ENCODE measurements around the gene ZNF521.

ZNF521 gene

GRCh38 chr18:25284861-25285550 lies 67.0 kb downstream of the ZNF521 start:
- H2BK15ac ChIP-seq (ENCODE audit: low read length) = no peak overlapping the region
- no peak overlapping the region for H3K23ac ChIP-seq (ENCODE audit: low read depth, low read length, poor library complexity)
- no peak overlapping the region for H3K14ac ChIP-seq (ENCODE audit: low read length)
- H3K79me1 ChIP-seq (ENCODE audit: low read depth, low read length) = peaks cover 2% of the 10 kb centered on the region
- H2BK120ac ChIP-seq (ENCODE audit: low read depth, low read length) = no peak overlapping the region
- no peak overlapping the region for H2AFZ ChIP-seq (ENCODE audit: low read length)
- no peak overlapping the region for H3K18ac ChIP-seq (ENCODE audit: low read length)
- peaks cover 0 to 18% of the 10 kb centered on the region in 2 donors for H3K36me3 ChIP-seq (replicated peaks in 1 of 2; ENCODE audit: control insufficient read depth in 2 of 2, insufficient read depth in 2 of 2, low read length in 2 of 2)
- H2BK12ac ChIP-seq (ENCODE audit: low read length) = no peak overlapping the region
- H3K9me3 ChIP-seq (replicated peaks in 1 of 2; ENCODE audit: control insufficient read depth in 2 of 2, insufficient read depth in 1 of 2, low read depth in 1 of 2, low read length in 2 of 2) = no peaks in the 10 kb centered on the region
- H3K4ac ChIP-seq (ENCODE audit: low read length) = no peak overlapping the region
- H3K27me3 ChIP-seq (ENCODE audit: control insufficient read depth in 3 of 3, insufficient read depth in 3 of 3, low read depth in 1 of 3, low read length in 3 of 3) = no peaks in the 10 kb centered on the region
- H3K4me3 ChIP-seq (ENCODE audit: low read length in 2 of 2) = no peak overlapping the region
- H3K9ac ChIP-seq (ENCODE audit: low read depth, low read length, poor library complexity) = no peak overlapping the region
- peak overlapping the region; percentile 45 for H3K27ac ChIP-seq (replicated peaks; ENCODE audit: low read length)
- no CpG with 5 or more reads among the region's 10 CpGs for WGBS, 2 donors (ENCODE audit: extremely low coverage in 2 of 2, insufficient read length in 2 of 2, insufficient replicate concordance in 1 of 2)
- no peak overlapping the region for H2BK5ac ChIP-seq (ENCODE audit: low read length)
- H4K8ac ChIP-seq (ENCODE audit: low read depth, low read length) = no peak overlapping the region
- H3K4me2 ChIP-seq (ENCODE audit: insufficient read depth, low read length, poor library complexity, severe bottlenecking) = no peak overlapping the region
- no peak for DNase-seq (ENCODE audit: low spot score)
- H2AK5ac ChIP-seq (ENCODE audit: low read depth, low read length) = no peak overlapping the region
- H3K4me1 ChIP-seq (ENCODE audit: control insufficient read depth in 2 of 2, insufficient read depth in 1 of 2, low read depth in 1 of 2, low read length in 2 of 2) = peaks cover 36 to 91% of the 10 kb centered on the region in 2 donors
- H4K91ac ChIP-seq (ENCODE audit: low read depth, low read length, poor library complexity) = no peak overlapping the region

- no peak overlapping the region for H2BK15ac ChIP-seq (ENCODE audit: low read length)
These were observed 67.7 kb downstream of the ZNF521 start for GRCh38 chr18:25284281-25284680.

GRCh38 chr18:25283781-25284180 lies 68.2 kb downstream of the ZNF521 start:
- H3K18ac ChIP-seq (ENCODE audit: low read length) = no peak overlapping the region

More at GRCh38 chr18:25284281-25284680, 67.7 kb downstream of the ZNF521 start:
- no peak overlapping the region for H3K9ac ChIP-seq (ENCODE audit: low read depth, low read length, poor library complexity)
- no peak overlapping the region for H4K91ac ChIP-seq (ENCODE audit: low read depth, low read length, poor library complexity)
- no peak overlapping the region for H3K4me2 ChIP-seq (ENCODE audit: insufficient read depth, low read length, poor library complexity, severe bottlenecking)
- no peak overlapping the region for H3K4ac ChIP-seq (ENCODE audit: low read length)
- H3K27ac ChIP-seq (replicated peaks; ENCODE audit: low read length) = peak overlapping the region; percentile 38
- H3K18ac ChIP-seq (ENCODE audit: low read length) = no peak overlapping the region
- H2BK12ac ChIP-seq (ENCODE audit: low read length) = no peak overlapping the region
- no peak overlapping the region for H4K8ac ChIP-seq (ENCODE audit: low read depth, low read length)
- DNase-seq (ENCODE audit: low spot score) = no peak
- H2AFZ ChIP-seq (ENCODE audit: low read length) = no peak overlapping the region
- H3K14ac ChIP-seq (ENCODE audit: low read length) = no peak overlapping the region
- no peaks in the 10 kb centered on the region for H3K9me3 ChIP-seq (replicated peaks in 1 of 2; ENCODE audit: control insufficient read depth in 2 of 2, insufficient read depth in 1 of 2, low read depth in 1 of 2, low read length in 2 of 2)
- H2AK5ac ChIP-seq (ENCODE audit: low read depth, low read length) = no peak overlapping the region
- peaks cover 2% of the 10 kb centered on the region for H3K79me1 ChIP-seq (ENCODE audit: low read depth, low read length)
- H2BK120ac ChIP-seq (ENCODE audit: low read depth, low read length) = no peak overlapping the region
- no peak overlapping the region for H2BK5ac ChIP-seq (ENCODE audit: low read length)
- H3K4me3 ChIP-seq (ENCODE audit: low read length in 2 of 2) = no peak overlapping the region
- no peaks in the 10 kb centered on the region for H3K27me3 ChIP-seq (ENCODE audit: control insufficient read depth in 3 of 3, insufficient read depth in 3 of 3, low read depth in 1 of 3, low read length in 3 of 3)
- no peak overlapping the region for H3K23ac ChIP-seq (ENCODE audit: low read depth, low read length, poor library complexity)
- no CpG with 5 or more reads among the region's 7 CpGs for WGBS, 2 donors (ENCODE audit: extremely low coverage in 2 of 2, insufficient read length in 2 of 2, insufficient replicate concordance in 1 of 2)
- H3K36me3 ChIP-seq (replicated peaks in 1 of 2; ENCODE audit: control insufficient read depth in 2 of 2, insufficient read depth in 2 of 2, low read length in 2 of 2) = peaks cover 0 to 25% of the 10 kb centered on the region in 2 donors
- H3K4me1 ChIP-seq (ENCODE audit: control insufficient read depth in 2 of 2, insufficient read depth in 1 of 2, low read depth in 1 of 2, low read length in 2 of 2) = peaks cover 37 to 83% of the 10 kb centered on the region in 2 donors

GRCh38 chr18:25282896-25283703 lies 68.9 kb downstream of the ZNF521 start:
- Histone ChIP-seq H3K27me3 (ENCODE audit: control insufficient read depth in 3 of 3, insufficient read depth in 3 of 3, low read depth in 1 of 3, low read length in 3 of 3) (no peaks in the 10 kb centered on the region), H2AFZ (ENCODE audit: low read length) (no peak overlapping the region), H2BK12ac (ENCODE audit: low read length) (no peak overlapping the region), H3K4me3 (ENCODE audit: low read length in 2 of 2) (no peak overlapping the region), H3K18ac (ENCODE audit: low read length) (no peak overlapping the region), H2AK5ac (ENCODE audit: low read depth, low read length) (no peak overlapping the region), H3K23ac (ENCODE audit: low read depth, low read length, poor library complexity) (no peak overlapping the region), H4K8ac (ENCODE audit: low read depth, low read length) (no peak overlapping the region), H3K9me3 (replicated peaks in 1 of 2; ENCODE audit: control insufficient read depth in 2 of 2, insufficient read depth in 1 of 2, low read depth in 1 of 2, low read length in 2 of 2) (no peaks in the 10 kb centered on the region), H2BK15ac (ENCODE audit: low read length) (no peak overlapping the region), H4K91ac (ENCODE audit: low read depth, low read length, poor library complexity) (no peak overlapping the region), H3K27ac (replicated peaks; ENCODE audit: low read length) (no peak overlapping the region), H3K36me3 (replicated peaks in 1 of 2; ENCODE audit: control insufficient read depth in 2 of 2, insufficient read depth in 2 of 2, low read length in 2 of 2) (peaks cover 0 to 32% of the 10 kb centered on the region in 2 donors), H3K14ac (ENCODE audit: low read length) (no peak overlapping the region), H3K4ac (ENCODE audit: low read length) (no peak overlapping the region), H3K79me1 (ENCODE audit: low read depth, low read length) (peaks cover 2% of the 10 kb centered on the region), H3K4me1 (ENCODE audit: control insufficient read depth in 2 of 2, insufficient read depth in 1 of 2, low read depth in 1 of 2, low read length in 2 of 2) (peaks cover 39 to 72% of the 10 kb centered on the region in 2 donors), H2BK5ac (ENCODE audit: low read length) (no peak overlapping the region), H2BK120ac (ENCODE audit: low read depth, low read length) (no peak overlapping the region), H3K9ac (ENCODE audit: low read depth, low read length, poor library complexity) (no peak overlapping the region), H3K4me2 (ENCODE audit: insufficient read depth, low read length, poor library complexity, severe bottlenecking) (no peak overlapping the region)
- WGBS, 2 donors (ENCODE audit: extremely low coverage in 2 of 2, insufficient read length in 2 of 2, insufficient replicate concordance in 1 of 2) = no CpG with 5 or more reads among the region's 4 CpGs
- DNase-seq (ENCODE audit: low spot score) = no peak

More at GRCh38 chr18:25283781-25284180, 68.2 kb downstream of the ZNF521 start:
- H2BK5ac ChIP-seq (ENCODE audit: low read length) = no peak overlapping the region
- H2BK120ac ChIP-seq (ENCODE audit: low read depth, low read length) = no peak overlapping the region
- H3K36me3 ChIP-seq (replicated peaks in 1 of 2; ENCODE audit: control insufficient read depth in 2 of 2, insufficient read depth in 2 of 2, low read length in 2 of 2) = peaks cover 0 to 29% of the 10 kb centered on the region in 2 donors
- no peaks in the 10 kb centered on the region for H3K9me3 ChIP-seq (replicated peaks in 1 of 2; ENCODE audit: control insufficient read depth in 2 of 2, insufficient read depth in 1 of 2, low read depth in 1 of 2, low read length in 2 of 2)
- H3K23ac ChIP-seq (ENCODE audit: low read depth, low read length, poor library complexity) = no peak overlapping the region
- H3K4me1 ChIP-seq (ENCODE audit: control insufficient read depth in 2 of 2, insufficient read depth in 1 of 2, low read depth in 1 of 2, low read length in 2 of 2) = peaks cover 35 to 78% of the 10 kb centered on the region in 2 donors
- no peak overlapping the region for H3K9ac ChIP-seq (ENCODE audit: low read depth, low read length, poor library complexity)
- no peak for DNase-seq (ENCODE audit: low spot score)
- no peak overlapping the region for H2AK5ac ChIP-seq (ENCODE audit: low read depth, low read length)
- no peak overlapping the region for H4K91ac ChIP-seq (ENCODE audit: low read depth, low read length, poor library complexity)
- H2BK15ac ChIP-seq (ENCODE audit: low read length) = no peak overlapping the region
- no peak overlapping the region for H2BK12ac ChIP-seq (ENCODE audit: low read length)
- no peak overlapping the region for H3K27ac ChIP-seq (replicated peaks; ENCODE audit: low read length)
- no peak overlapping the region for H3K14ac ChIP-seq (ENCODE audit: low read length)
- H3K4ac ChIP-seq (ENCODE audit: low read length) = no peak overlapping the region
- WGBS, 2 donors (ENCODE audit: extremely low coverage in 2 of 2, insufficient read length in 2 of 2, insufficient replicate concordance in 1 of 2) = no CpG with 5 or more reads among the region's 2 CpGs
- no peak overlapping the region for H3K4me2 ChIP-seq (ENCODE audit: insufficient read depth, low read length, poor library complexity, severe bottlenecking)
- H3K27me3 ChIP-seq (ENCODE audit: control insufficient read depth in 3 of 3, insufficient read depth in 3 of 3, low read depth in 1 of 3, low read length in 3 of 3) = no peaks in the 10 kb centered on the region
- H4K8ac ChIP-seq (ENCODE audit: low read depth, low read length) = no peak overlapping the region
- no peak overlapping the region for H3K4me3 ChIP-seq (ENCODE audit: low read length in 2 of 2)
- H2AFZ ChIP-seq (ENCODE audit: low read length) = no peak overlapping the region
- H3K79me1 ChIP-seq (ENCODE audit: low read depth, low read length) = peaks cover 2% of the 10 kb centered on the region
